Renal cortex interstitium (tissue), 11 donors: Measurements from ENCODE around the gene ST6GALNAC1. TPM values are rescaled to one million over a fixed set of nuclear protein-coding genes. Genes with fewer than 3 reads are reported as not detected.
A peak's percentile ranks its signal among the peaks of the same experiment; 100 is the strongest.

ENCODE experiments used
- DNase-seq, 11 donors: peaks; one replicate each; pipeline ENCODE4 v3.0.0-alpha.2; 2013; ENCODE audit warnings: low read depth in 9 of 11, low spot score in 4 of 11; ENCODE audit errors: extremely low read depth in 1 of 11
- polyA plus RNA-seq, 3 donors: library from polyadenylated mRNA; unstranded; fragments of 120-200 nt; gene quantifications; one replicate each; pipeline ENCODE4 v1.2.1, GENCODE V29; 2013; ENCODE audit not compliant: insufficient read length in 3 of 3

ST6GALNAC1 gene
- polyA plus RNA-seq, 3 donors, result 0.09 to 0.57 (median 0.30) TPM

DNA sequence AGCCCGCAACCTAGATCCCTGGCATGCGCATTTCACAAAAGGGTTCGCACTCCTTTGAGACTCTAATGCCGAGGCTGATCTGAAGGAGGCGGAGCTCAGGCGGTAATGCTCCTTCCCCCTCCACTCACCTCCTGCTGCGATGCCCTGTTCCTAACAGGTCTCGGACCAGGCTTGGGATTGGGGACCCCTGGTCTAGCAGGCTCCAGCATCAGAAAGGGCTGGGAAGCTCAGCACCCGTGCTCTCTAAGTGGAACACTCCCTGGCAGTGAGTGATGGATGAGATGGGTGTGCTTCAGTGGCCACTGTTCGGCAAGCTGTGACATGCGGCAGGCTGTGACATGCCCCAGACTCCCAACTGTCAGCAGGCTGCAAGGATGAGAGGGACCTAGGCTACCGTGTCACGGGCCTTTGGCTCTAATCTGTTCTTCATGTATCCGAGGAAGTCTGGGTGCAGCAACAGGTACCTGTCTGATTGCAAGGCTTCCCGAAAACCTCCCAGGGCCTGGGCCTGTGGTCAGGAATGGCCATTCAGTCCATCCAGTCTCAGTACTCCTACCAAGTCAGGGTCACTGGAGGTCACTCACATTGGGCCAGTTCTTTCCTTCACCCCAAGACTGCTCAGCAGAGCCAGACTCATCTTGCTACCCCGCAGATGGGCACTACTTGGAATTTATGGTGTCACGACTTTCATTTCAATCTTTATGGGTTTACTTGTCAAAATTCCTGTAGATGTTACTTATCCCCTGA is 56.6 kb downstream of the ST6GALNAC1 start:
- no peak for DNase-seq

DNA sequence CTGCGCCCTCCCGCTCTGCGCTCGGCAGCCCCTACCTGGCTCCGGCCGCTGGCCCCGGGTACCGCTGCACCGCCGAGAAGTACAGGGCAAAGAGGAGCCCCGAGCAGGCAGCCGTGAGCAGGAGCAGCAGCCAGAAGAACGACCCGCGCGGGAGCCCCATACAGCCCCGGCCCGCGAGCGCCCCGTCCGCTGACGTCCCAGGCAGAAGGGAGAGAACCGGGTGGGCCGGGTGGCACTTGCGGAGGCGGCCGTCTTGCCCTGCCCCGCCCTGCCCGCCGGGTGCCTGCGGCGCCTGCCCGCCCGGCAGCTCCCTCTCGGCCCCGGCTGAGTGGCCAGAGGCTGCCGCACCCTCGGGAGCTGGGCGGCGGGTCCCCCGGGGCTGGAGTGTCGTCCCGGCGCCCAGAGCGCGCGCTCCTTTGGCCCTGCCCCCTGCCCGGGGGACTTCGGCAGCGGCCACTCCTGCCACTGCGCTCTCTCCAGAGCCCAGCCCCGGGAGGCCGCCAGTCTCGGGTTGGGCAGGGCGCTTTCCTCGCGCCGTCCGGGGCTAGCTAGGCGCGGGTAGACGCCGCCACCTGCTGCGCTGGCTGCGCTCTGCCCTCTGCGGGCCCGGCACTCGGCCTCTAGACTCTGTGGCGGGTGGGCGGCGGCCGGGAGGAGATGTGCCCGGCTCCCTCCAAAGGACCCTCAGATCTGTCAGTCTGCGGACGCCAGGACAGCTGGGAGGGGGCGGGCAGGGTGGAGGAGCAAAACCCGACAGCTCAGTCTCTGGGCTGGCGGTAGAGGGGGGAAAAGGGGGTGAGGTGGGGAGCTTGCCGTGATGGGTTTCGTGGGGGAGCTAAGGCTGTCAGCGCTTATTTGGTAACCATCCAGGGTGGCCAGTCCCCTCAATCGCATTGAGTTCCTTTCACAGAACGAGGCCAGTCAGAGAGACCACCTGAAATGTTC is 57.6 kb downstream of the ST6GALNAC1 start, which contains the start of gene ST6GALNAC2:
ST6GALNAC2 (minus strand) TSS at position 212 of the 945 bp plus-strand sequence; CDS start at position 160, 52 bp downstream.
- DNase-seq, result peak in 4 of 11 donors; percentile 42 to 60 (median 58)

DNA sequence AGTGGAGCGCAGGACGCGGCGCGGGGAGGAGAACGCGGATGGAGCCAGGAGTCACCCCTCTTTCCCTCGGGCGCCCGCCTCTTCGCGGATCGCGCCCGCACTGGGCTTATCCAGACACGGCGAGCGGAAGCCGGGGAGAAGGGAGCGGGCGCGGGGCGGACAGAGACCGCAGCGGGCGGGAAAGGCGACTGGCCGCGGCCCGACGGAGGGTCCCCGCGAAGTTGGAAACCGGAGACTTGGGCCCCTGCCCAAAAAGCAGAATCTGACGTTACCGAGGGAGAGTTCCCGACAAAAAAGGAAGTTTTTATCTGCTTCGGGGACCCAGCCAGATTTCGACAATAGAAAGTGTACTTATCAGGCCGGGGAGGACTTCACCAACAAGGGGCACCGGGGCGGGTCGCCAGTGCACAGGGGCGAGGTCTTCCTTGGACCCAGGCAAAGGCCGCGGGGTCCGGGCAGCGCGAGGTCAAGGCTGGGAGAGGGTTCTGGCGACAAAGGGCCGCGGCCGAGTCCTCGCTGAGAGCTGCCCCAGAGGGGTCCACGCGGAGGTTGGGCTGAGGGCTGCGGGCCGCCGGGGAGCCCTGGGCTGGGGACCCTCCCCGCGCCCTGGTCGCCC is 58.4 kb downstream of the ST6GALNAC1 start:
- no peak for DNase-seq

DNA sequence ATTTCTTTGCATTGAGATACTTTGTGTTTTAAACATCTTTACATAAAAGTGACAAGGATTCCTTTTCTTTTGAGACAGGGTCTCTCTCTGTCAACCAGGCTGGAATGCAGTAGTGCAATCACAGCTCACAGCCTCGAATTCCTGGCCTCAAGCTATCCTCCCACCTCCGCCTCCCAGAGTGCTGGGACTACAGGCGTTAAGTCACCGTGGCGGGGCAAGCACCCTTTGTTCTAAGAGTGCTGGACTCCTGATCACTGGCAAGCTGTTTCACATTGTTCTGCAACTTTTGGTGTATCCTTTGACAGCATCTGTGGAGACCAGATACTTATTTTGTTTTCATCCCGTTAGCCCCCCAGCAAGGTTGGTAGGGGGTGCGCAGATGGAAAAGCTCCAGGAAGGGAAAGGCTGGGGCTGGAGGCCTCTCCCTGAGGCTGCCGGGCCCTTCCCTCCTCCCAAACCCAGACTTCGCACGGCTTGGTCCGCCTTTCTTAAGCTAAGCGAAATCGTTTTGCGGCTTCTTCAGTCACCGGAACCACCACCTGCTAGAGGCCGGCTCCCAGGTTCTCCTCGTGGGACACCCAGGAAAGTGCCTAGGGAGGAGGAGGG is 59.0 kb downstream of the ST6GALNAC1 start:
- DNase-seq, result no peak

DNA sequence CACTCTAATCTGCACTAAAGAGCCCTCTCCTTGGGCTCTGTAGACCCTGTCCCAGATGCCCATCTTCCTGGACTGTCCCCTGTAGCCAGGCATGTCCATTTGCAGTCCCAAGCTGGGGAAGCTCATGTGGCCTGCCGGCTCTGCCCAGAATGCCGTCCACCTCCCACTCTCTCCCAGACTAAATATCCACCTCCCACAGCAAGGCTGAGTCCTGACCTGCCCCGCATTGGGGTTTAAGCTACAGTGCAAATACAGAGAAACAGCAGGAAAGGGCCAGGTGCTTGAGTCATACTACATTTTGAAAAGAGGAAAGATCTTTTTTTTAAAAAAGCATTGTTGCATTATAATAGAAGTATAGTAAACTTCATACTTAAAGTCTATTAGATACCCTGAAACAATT is 60.9 kb downstream of the ST6GALNAC1 start:
- DNase-seq, result no peak

DNA sequence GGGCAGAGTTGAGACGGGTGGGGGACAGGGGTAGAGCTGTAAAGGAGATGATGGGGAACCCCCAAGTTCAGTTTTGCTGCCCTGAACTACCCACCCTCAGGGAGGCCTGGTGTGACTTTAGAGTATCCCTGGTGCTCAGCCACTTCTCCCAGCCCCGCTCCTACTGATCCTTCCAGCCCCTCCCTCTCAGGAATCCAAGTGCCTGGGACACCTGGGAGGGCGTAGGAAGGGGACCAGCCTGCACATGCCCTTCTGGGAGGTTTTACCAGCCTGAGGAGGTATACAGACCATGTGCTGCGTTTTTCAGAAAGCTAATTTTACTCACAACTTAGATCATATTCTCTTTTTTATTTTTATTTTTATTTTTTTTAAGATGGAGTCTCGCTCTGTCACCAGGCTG is 62.0 kb downstream of the ST6GALNAC1 start:
- no peak for DNase-seq

DNA sequence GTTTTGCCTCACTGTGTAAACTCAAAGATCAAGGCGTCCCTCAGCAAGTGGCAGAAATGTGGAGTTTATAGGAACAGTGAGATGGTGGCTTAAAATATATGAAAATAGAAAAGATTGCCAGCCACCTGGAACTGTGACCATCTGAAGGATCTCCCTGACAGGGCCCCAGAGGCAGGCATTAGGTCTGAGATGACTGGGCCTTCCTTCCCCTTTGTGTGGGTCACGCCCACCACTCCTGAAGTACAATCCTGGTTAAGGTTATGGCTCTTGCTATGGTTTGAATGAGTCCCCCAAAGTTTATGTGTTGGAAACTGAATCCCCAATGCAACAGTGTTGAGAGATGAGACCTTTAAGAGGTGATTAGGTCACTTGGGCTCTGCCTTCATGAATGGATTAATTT is 64.3 kb downstream of the ST6GALNAC1 start:
- no peak for DNase-seq

DNA sequence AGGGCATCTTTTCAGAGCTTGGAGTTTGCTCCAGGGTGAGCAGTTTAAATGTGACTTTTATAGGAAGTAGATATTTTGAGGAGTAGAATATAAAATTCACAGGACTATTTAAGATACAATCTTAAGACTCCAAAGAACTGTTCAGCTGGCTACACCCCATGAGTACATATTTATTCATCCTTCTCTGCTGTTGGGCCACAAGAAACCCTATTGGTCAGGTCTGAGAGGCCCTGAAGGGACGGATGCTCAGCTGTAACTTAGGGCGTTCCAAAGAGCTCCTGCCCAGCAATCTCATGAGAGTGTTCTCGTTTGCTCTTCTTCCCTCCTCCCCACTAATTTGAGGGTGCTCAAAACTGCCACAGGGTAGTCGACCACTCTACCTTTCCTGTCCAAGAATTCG is 65.2 kb downstream of the ST6GALNAC1 start:
- no peak for DNase-seq

DNA sequence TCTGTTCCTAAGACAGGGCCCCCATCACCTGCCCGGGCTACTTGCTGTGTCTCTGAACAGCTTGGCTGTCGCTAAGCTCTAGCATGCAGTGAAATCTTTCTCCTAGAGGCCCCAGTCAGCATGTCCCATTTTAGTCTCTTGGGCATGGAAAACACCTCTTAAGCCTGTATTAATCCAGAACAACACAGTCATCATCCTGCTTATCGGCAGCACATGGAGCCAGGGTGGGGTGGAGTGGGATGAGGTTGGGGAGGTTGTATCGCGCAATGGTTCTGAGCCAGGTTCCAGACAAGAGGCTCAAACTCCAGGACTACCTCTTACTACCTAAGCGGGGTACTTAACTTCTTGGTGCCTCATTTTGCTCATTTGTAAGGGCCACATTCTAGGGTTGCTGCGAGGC is 65.7 kb downstream of the ST6GALNAC1 start:
- no peak for DNase-seq

DNA sequence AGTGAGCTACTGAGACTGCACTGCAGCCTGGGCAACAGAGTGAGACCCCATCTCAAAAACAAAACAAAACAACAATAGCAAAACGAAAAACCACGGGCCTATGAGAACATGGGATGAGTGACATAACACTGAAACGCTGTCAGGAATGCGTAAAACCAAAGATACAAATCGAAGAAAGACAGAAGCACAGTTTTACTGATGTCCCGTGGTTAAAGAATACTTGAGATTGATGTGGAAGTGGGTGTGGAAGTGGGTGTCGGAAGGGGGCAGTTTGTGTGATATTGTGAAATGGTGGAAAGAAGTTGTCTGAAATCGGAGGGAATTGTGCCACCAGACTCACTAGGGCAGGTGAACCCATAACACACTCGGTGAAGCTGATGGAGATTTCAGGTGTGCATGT is 67.4 kb downstream of the ST6GALNAC1 start:
- no peak for DNase-seq

DNA sequence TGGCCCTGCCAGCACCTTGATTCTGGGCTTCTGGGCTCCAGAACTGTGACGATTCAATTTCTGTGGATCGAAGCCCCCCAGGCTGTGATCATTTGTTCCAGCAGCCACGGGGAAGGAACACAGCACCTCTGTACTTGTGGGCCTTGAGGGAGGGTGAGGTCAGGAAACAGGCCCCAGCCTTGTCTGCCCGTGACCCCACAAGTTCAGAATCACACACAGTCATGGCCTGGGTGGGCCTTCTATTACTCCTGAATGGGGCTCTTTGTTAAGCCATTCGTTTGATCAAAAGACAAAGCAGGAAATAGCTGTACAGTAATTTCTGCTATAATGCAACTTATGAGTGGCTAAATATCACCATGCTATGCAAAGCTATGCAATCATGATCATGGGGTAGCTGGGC is 68.0 kb downstream of the ST6GALNAC1 start:
- no peak for DNase-seq

Other genes with a start within 250 kb of the ST6GALNAC1 start
- 10 to 100 TPM; 26.4 to 31.8 (median 28.6) TPM for gene UBE2O, start 190.6 kb downstream of the ST6GALNAC1 start, polyA plus RNA-seq
- under 1 TPM; 0.12 to 0.37 (median 0.29) TPM for gene AANAT, start 176.2 kb downstream of the ST6GALNAC1 start, polyA plus RNA-seq
- 10 to 100 TPM in 1 of 3 donors, 1 to 10 TPM in 2; 5.0 to 11.0 (median 8.5) TPM for gene RHBDF2, start 142.3 kb downstream of the ST6GALNAC1 start, polyA plus RNA-seq
- gene CYGB, start 106.0 kb downstream of the ST6GALNAC1 start, polyA plus RNA-seq, result 10 to 100 TPM; 10.4 to 15.7 (median 14.6) TPM
- 1 to 10 TPM; 3.0 to 6.0 (median 3.9) TPM for gene PRCD, start 103.7 kb downstream of the ST6GALNAC1 start, polyA plus RNA-seq
- 1 to 10 TPM; 5.8 to 9.9 (median 9.8) TPM for gene ST6GALNAC2, start 57.9 kb downstream of the ST6GALNAC1 start, polyA plus RNA-seq
- gene MXRA7, start 67.2 kb upstream of the ST6GALNAC1 start, polyA plus RNA-seq, result 100 to 1,000 TPM; 102 to 112 (median 106) TPM
- gene JMJD6, start 82.8 kb upstream of the ST6GALNAC1 start, polyA plus RNA-seq, result 10 to 100 TPM; 20.6 to 24.3 (median 23.2) TPM
- gene METTL23, start 83.1 kb upstream of the ST6GALNAC1 start, polyA plus RNA-seq, result 10 to 100 TPM; 39.1 to 45.1 (median 40.8) TPM
- 100 to 1,000 TPM; 344 to 434 (median 371) TPM for gene SRSF2, start 93.6 kb upstream of the ST6GALNAC1 start, polyA plus RNA-seq
- gene MFSD11, start 94.4 kb upstream of the ST6GALNAC1 start, polyA plus RNA-seq, result 10 to 100 TPM; 25.4 to 28.6 (median 27.6) TPM
- gene MGAT5B, start 224.6 kb upstream of the ST6GALNAC1 start, polyA plus RNA-seq, result 1 to 10 TPM; 1.5 to 2.4 (median 1.6) TPM